Common myeloid progenitor, CD34-positive (primary cell): ENCODE measurements around the gene RTN4RL1.

Experiments used
- CTCF ChIA-PET: fragments of 350-600 bp; sonication (Branson Sonifier 250); formaldehyde crosslinking; loops from one replicate; lab custom pipeline; 2021; ENCODE audit warnings: antibody characterized with exemption; lab: Charles Lee
- POLR2A ChIA-PET: fragments of 350-600 bp; sonication (Branson Sonifier 250); formaldehyde crosslinking; loops from one replicate; lab custom pipeline; 2021; ENCODE audit warnings: antibody characterized with exemption; lab: Charles Lee
- DNase-seq, 3 donors: peaks; one replicate each; pipeline versions ENCODE4 v3.0.0 to v3.0.0-alpha.2; 2013
- H3K27ac ChIP-seq, 2 experiments: 1 replicate in 1 of 2; 2 replicates in 1 of 2; pipeline ENCODE4 v1.7.0; 2013; ENCODE audit warnings: inconsistent platforms in 2 of 2, low read length in 2 of 2, mild to moderate bottlenecking in 2 of 2, low read depth in 1 of 2, moderate library complexity in 1 of 2; ENCODE audit not compliant: severe bottlenecking in 2 of 2, insufficient read depth in 1 of 2, poor library complexity in 1 of 2
- H3K27me3 ChIP-seq, 5 experiments: replicated peaks in 2 of 5; 1 replicate in 3 of 5; 2 replicates in 2 of 5; pipeline versions ENCODE4 v1.6.1 to v1.7.0; 2013; ENCODE audit warnings: low read length in 4 of 5, mild to moderate bottlenecking in 2 of 5, moderate library complexity in 2 of 5, inconsistent platforms in 1 of 5; ENCODE audit not compliant: insufficient read depth in 5 of 5, control insufficient read depth in 4 of 5
- H3K36me3 ChIP-seq, 4 experiments: 1 replicate in 2 of 4; 2 replicates in 2 of 4; pipeline versions ENCODE4 v1.6.1 to v1.7.0; 2013; ENCODE audit warnings: low read length in 3 of 4, control low read depth in 1 of 4, mild to moderate bottlenecking in 1 of 4; ENCODE audit not compliant: control insufficient read depth in 4 of 4, insufficient read depth in 4 of 4
- H3K4me1 ChIP-seq, 4 experiments: 1 replicate in 3 of 4; 2 replicates in 1 of 4; pipeline versions ENCODE4 v1.6.1 to v1.7.1; 2013; ENCODE audit warnings: low read length in 3 of 4, mild to moderate bottlenecking in 3 of 4, control low read depth in 1 of 4, inconsistent platforms in 1 of 4, moderate library complexity in 1 of 4; ENCODE audit not compliant: control insufficient read depth in 4 of 4, insufficient read depth in 4 of 4; ENCODE audit errors: control extremely low read depth in 1 of 4
- H3K4me3 ChIP-seq, 7 experiments: 1 replicate in 4 of 7; 2 replicates in 3 of 7; pipeline versions ENCODE4 v1.5.1 to v1.7.0; 2013; ENCODE audit warnings: mild to moderate bottlenecking in 7 of 7, low read length in 6 of 7, moderate library complexity in 6 of 7, inconsistent platforms in 2 of 7, low read depth in 2 of 7, control low read depth in 1 of 7; ENCODE audit not compliant: insufficient read depth in 4 of 7, control insufficient read depth in 1 of 7; ENCODE audit errors: extremely low read depth in 1 of 7
- H3K9me3 ChIP-seq, 5 experiments: 1 replicate in 4 of 5; 2 replicates in 1 of 5; pipeline versions ENCODE4 v1.6.1 to v1.7.1; 2013; ENCODE audit warnings: low read length in 4 of 5, mild to moderate bottlenecking in 2 of 5, inconsistent platforms in 1 of 5, low read depth in 1 of 5, moderate library complexity in 1 of 5; ENCODE audit not compliant: control insufficient read depth in 4 of 5, insufficient read depth in 2 of 5; ENCODE audit errors: control extremely low read depth in 1 of 5
- WGBS: methylation state at CpG from one replicate; pipeline ENCODE4 v1.1.5; 2013; ENCODE audit not compliant: insufficient coverage; 5-methylcytosine and 5-hydroxymethylcytosine counted together

RTN4RL1 gene

GRCh38 chr17:1969712-1970111 is 55.4 kb downstream of the RTN4RL1 start:
- H3K27ac ChIP-seq: no peak overlapping the region
- ChIA-PET CTCF (interaction anchor here (1.0 to 1.2 kb wide), 2 partner anchors 13 to 55 kb away, joined by 3 to 4 read pairs; no protein-coding TSS in a partner anchor), POLR2A (no interaction called here)
- peaks cover 0 to 4% (median 2%) of the 10 kb centered on the region in 4 experiments for H3K4me1 ChIP-seq
- 78% methylated on average over 1 of the region's 5 CpGs for WGBS
- no peak for DNase-seq
- peaks cover 0 to 2% (median 0%) of the 10 kb centered on the region in 5 experiments for H3K9me3 ChIP-seq
- peaks cover 0 to 14% (median 0%) of the 10 kb centered on the region in 5 experiments for H3K27me3 ChIP-seq
- H3K36me3 ChIP-seq: no peaks in the 10 kb centered on the region
- no peak overlapping the region for H3K4me3 ChIP-seq

- Histone ChIP-seq H3K36me3 (no peaks in the 10 kb centered on the region), H3K4me1 (no peaks in the 10 kb centered on the region), H3K4me3 (no peak overlapping the region), H3K9me3 (peaks cover 0 to 2% (median 0%) of the 10 kb centered on the region in 5 experiments), H3K27me3 (peaks cover 0 to 9% (median 0%) of the 10 kb centered on the region in 5 experiments), H3K27ac (no peak overlapping the region)
- ChIA-PET CTCF (interaction anchor here (0.6 kb wide), 1 partner anchor 122 kb away, joined by 4 read pairs; no protein-coding TSS in a partner anchor), POLR2A (no interaction called here)
- WGBS: 80% methylated on average over 7 of the region's 11 CpGs
- DNase-seq: peak in 2 of 3 donors; percentile 12 to 28
Measured at GRCh38 chr17:1967213-1967612, 57.9 kb downstream of the RTN4RL1 start.

- no peaks in the 10 kb centered on the region for H3K4me1 ChIP-seq
- H3K27ac ChIP-seq: no peak overlapping the region
- ChIA-PET POLR2A (no interaction called here), CTCF (interaction anchor here (0.6 kb wide), 1 partner anchor 121 kb away, joined by 4 read pairs; no protein-coding TSS in a partner anchor)
- H3K9me3 ChIP-seq: peaks cover 0 to 2% (median 0%) of the 10 kb centered on the region in 5 experiments
- 91% methylated on average over 11 of the region's 12 CpGs for WGBS
- no peak overlapping the region for H3K4me3 ChIP-seq
- DNase-seq: no peak
- H3K27me3 ChIP-seq: peaks cover 0 to 9% (median 0%) of the 10 kb centered on the region in 5 experiments
- no peaks in the 10 kb centered on the region for H3K36me3 ChIP-seq
Measured at GRCh38 chr17:1966274-1967086, 58.7 kb downstream of the RTN4RL1 start.

GRCh38 chr17:1965556-1966273 is 59.4 kb downstream of the RTN4RL1 start:
- DNase-seq: no peak
- H3K4me3 ChIP-seq: no peak overlapping the region
- H3K9me3 ChIP-seq: peaks cover 0 to 2% (median 0%) of the 10 kb centered on the region in 5 experiments
- no peak overlapping the region for H3K27ac ChIP-seq
- POLR2A ChIA-PET: no interaction called here
- no peaks in the 10 kb centered on the region for H3K36me3 ChIP-seq
- peaks cover 0 to 7% (median 0%) of the 10 kb centered on the region in 5 experiments for H3K27me3 ChIP-seq
- CTCF ChIA-PET: no interaction called here
- no peaks in the 10 kb centered on the region for H3K4me1 ChIP-seq
- whole genome bisulfite sequencing: 98% methylated on average over 11 of the region's 21 CpGs

GRCh38 chr17:1963250-1963649 is 61.9 kb downstream of the RTN4RL1 start:
- Histone ChIP-seq H3K27ac (no peak overlapping the region), H3K4me1 (no peaks in the 10 kb centered on the region), H3K4me3 (no peak overlapping the region), H3K27me3 (peaks cover 0 to 3% (median 0%) of the 10 kb centered on the region in 5 experiments), H3K9me3 (no peaks in the 10 kb centered on the region), H3K36me3 (no peaks in the 10 kb centered on the region)
- 100% methylated on average over 3 of the region's 7 CpGs for WGBS
- ChIA-PET POLR2A (no interaction called here), CTCF (no interaction called here)
- no peak for DNase-seq

GRCh38 chr17:1961189-1961588 is 63.9 kb downstream of the RTN4RL1 start:
- CTCF ChIA-PET: no interaction called here
- Histone ChIP-seq H3K27me3 (peaks cover 0 to 2% (median 0%) of the 10 kb centered on the region in 5 experiments), H3K27ac (no peak overlapping the region), H3K9me3 (no peaks in the 10 kb centered on the region), H3K4me1 (no peaks in the 10 kb centered on the region), H3K36me3 (no peaks in the 10 kb centered on the region), H3K4me3 (no peak overlapping the region)
- WGBS: 95% methylated on average over 12 of the region's 14 CpGs
- POLR2A ChIA-PET: no interaction called here
- DNase-seq: no peak
